Lower leg skin (tissue), 3 donors: ENCODE measurements around the gene PML.

Experiments
- POLR2A ChIP-seq, 2 donors: fragments of 450-650 bp; IDR thresholded peaks; one replicate each; pipeline ENCODE4 v1.6.1; 2016 to 2017; ENCODE audit warnings: antibody characterized with exemption in 2 of 2, mild to moderate bottlenecking in 1 of 2, moderate library complexity in 1 of 2
- TF ChIP-seq, protein P1 (sequence below), 3 donors: fragments of 450-650 bp; IDR thresholded peaks; one replicate each; pipeline ENCODE4 v1.5.1; 2016; ENCODE audit warnings: antibody characterized with exemption in 3 of 3, mild to moderate bottlenecking in 3 of 3, moderate library complexity in 2 of 3

DNA sequence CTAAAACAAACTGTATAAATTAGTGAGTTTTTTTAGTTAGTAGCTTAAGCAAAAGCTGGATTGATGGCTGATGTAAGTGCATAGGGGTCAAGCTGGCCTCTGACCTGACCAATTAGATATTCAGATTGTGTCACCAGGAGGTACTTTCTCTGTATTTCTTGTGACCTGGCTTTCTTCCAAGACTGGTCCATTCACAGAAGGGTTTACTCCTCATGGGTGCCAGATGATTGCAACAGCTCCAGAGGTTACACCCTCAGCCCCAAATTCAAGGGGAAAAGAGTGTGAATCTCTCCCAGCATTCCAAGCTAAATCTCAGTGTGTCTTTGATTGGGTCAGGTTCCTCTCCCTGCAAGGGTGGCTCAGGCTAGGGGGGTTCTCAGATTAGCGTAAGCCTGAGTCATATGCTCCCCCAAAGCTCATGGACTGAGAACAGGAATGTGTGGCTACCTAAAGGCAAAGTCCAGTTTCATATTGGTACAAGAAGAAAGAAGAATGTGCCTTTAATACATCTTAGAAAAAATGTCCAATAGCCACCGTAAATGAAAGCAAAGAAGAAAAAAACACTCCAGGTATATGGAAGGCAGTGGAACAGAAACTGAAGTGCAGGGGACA lies 16.5 kb downstream of the PML start:
- TF ChIP-seq, protein P1, sequence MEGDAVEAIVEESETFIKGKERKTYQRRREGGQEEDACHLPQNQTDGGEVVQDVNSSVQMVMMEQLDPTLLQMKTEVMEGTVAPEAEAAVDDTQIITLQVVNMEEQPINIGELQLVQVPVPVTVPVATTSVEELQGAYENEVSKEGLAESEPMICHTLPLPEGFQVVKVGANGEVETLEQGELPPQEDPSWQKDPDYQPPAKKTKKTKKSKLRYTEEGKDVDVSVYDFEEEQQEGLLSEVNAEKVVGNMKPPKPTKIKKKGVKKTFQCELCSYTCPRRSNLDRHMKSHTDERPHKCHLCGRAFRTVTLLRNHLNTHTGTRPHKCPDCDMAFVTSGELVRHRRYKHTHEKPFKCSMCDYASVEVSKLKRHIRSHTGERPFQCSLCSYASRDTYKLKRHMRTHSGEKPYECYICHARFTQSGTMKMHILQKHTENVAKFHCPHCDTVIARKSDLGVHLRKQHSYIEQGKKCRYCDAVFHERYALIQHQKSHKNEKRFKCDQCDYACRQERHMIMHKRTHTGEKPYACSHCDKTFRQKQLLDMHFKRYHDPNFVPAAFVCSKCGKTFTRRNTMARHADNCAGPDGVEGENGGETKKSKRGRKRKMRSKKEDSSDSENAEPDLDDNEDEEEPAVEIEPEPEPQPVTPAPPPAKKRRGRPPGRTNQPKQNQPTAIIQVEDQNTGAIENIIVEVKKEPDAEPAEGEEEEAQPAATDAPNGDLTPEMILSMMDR (IDR thresholded peaks at IDR 0.05) = no peak
- TF ChIP-seq POLR2A (IDR thresholded peaks at IDR 0.05) = no peak
